ENCODE data around the gene RFX6.
"Not testable (repeated sequence)": the region's sequence is repeated elsewhere in the genome, so short reads cannot be mapped to it uniquely, and the experiment has no call there.

RFX6 gene

GRCh38 chr6:116876635-116877611 is at the start of gene RFX6:
Gene RFX6 (plus strand): TSS chr6:116877242. CDS start chr6:116877276, 34 bp downstream.
- no peak for DNase-seq

- no peak for DNase-seq
Observed at GRCh38 chr6:116827561-116828240, 49.3 kb upstream of the RFX6 start.

GRCh38 chr6:116828983-116829382 is 48.1 kb upstream of the RFX6 start, which contains the start of gene GPRC6A:
Gene GPRC6A (minus strand): TSS chr6:116829083. CDS start chr6:116829013, 70 bp downstream.
- DNase-seq = no peak

- not testable (repeated sequence) for DNase-seq
Observed at GRCh38 chr6:116834526-116834925, 42.5 kb upstream of the RFX6 start.

- no peak for DNase-seq
Observed at GRCh38 chr6:116836606-116837342, 40.3 kb upstream of the RFX6 start.

DNA sequence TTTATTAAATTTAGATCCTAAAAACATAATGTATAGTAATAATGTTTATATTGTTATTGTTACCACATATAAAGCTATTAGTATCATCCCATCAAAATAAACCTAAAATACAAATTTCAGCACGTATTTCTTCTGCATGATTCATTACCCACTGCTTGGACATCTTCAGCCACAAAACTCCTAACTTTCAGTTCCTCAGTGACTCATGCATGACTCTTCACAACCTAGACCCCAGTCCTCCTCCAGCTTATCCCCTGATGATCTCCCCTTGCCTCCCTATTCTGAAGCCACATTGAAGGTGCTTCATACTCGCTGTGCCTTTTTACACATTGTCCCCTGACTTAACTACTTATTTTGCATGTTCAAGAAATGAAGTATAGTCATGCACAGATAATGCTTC is 37.0 kb upstream of the RFX6 start:
- no peak for DNase-seq

DNA sequence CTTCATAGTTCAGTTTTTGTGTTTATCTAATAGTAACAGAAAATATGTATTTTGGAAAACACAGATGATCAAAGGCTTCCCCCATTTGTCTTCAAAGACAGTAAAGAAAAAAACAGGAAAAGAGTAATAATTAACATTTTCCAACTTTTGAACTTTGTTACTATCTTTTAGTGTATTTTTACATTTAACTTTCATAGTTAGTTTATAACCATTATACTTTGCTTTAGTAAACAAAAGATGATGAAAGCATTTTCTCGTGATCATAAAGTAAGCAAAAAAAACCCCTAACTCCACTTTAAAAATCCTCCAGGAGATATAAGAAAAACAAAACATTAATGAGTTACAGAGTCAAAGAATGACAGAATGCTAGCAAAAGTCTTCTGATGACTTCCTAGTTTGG is 34.6 kb upstream of the RFX6 start:
- no peak for DNase-seq

- no peak for DNase-seq
Observed at GRCh38 chr6:116847227-116847626, 29.8 kb upstream of the RFX6 start.

DNA sequence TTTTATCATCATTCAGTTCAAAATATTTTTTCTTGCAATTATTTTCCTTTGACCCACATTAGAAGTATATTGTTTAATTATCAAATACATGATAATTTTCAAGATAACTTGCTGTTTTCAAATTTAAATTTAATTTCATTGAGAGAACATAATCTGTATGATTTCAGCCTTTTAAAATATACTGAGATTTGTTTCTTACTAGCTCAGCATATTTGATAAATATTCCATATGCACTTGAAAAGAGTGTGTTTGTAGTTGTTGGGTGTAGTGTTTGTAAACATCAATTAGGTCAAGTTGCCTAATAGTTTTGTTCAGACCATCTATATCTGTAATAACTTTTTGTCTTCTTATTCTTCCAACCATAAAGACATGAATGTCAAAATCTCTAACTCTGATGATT is 19.0 kb upstream of the RFX6 start:
- no peak for DNase-seq

DNA sequence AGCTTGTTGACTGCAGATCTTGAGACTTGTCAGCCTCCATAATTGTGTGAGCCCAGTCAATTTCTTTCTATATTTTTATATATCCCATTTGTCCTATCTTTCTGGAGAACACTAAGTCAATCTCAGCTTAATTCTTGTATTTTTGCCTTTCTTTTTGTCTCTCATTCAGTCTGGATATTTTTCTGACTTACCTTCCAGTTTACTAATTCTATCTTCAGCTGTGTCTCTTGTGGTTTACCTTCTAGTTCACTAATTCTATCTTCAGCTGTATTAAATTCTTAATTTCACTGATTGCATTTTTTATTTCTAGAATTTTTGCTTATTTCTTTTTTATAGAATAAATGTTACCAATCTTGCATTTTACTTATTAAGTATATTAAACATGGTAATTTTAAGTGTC is 17.8 kb upstream of the RFX6 start:
- no peak for DNase-seq

- DNase-seq = no peak
Observed at GRCh38 chr6:116866281-116866871, 10.7 kb upstream of the RFX6 start.

GRCh38 chr6:116872771-116873170 is 4.3 kb upstream of the RFX6 start:
- DNase-seq = no peak

- no peak for DNase-seq
Observed at GRCh38 chr6:116876107-116876506, 935 bp upstream of the RFX6 start.

DNA sequence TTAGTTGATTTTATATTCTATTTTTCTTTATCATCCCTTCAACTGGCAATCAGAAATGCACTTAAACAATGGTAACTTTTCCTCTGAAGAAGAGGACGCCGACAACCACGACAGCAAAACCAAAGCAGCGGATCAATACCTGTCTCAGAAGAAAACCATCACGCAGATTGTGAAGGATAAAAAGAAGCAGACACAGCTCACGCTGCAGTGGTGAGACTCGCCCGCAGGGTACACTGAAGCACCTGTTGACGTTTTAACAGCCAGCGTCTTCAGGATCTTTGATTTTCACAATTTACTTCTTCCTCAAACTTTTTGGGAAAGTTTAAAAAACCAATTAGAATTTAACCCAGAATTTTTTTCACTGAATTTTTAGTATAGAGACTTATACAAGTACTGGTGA is 701 bp downstream of the RFX6 start:
- no peak for DNase-seq

GRCh38 chr6:116881236-116881635 is 4.2 kb downstream of the RFX6 start:
- no peak for DNase-seq

DNA sequence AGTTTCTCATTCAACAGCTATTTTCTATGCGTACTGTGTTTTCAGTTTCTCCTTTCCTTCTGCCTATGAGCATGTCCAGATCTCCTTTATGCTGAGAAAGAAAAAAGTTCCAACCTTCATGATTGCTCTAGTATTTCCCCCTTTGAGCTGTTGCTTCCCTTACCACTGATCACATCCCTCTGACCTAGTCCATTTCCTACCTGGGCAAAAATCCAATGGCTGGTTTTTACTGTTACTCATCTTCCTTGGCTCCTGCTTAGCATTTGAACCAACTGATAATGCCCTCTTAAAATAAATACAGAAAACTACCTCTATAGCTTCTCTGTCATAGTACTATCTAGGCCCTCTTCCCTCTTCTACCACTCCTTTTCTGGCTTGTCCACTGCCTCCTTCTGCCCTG is 6.0 kb downstream of the RFX6 start:
- no peak for DNase-seq

DNA sequence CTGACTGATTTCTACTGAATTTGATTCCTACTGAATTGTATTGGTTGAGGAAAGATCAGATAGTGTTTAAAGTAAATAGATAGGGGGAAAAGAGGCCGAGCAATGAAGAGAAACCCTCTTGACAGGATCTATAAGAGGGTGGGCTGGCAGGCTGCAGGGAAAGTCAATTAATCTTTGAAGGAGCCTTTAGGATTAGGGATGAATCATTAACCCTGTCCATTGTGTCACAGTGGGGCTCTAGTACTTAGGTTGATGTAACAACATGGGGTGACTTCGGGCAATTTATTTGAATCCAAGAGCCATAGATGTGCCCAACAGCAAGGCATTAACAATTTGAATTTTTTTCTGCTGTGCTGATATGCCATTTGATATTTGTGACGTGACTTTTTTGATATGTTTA is 7.5 kb downstream of the RFX6 start:
- no peak for DNase-seq

GRCh38 chr6:116887168-116887567 is 10.1 kb downstream of the RFX6 start:
- DNase-seq = no peak

DNA sequence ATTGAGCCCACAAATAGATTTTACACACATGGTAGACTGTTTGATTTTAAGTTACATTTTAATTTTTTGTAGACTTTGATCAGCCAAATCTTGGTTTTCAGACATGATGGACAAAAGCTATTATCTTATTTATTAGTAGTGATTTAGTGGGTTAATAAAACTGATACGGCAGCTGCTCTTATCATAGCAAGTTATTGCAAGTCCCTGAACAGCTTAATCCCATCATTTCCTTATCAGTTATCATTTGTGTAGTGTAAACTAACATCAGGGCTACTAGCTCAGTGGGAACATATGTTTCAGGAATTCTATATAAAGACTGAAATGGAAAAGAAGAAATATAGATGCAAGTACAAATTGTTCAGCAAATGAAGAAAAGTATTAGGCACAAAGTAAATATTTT is 10.9 kb downstream of the RFX6 start:
- no peak for DNase-seq

DNA sequence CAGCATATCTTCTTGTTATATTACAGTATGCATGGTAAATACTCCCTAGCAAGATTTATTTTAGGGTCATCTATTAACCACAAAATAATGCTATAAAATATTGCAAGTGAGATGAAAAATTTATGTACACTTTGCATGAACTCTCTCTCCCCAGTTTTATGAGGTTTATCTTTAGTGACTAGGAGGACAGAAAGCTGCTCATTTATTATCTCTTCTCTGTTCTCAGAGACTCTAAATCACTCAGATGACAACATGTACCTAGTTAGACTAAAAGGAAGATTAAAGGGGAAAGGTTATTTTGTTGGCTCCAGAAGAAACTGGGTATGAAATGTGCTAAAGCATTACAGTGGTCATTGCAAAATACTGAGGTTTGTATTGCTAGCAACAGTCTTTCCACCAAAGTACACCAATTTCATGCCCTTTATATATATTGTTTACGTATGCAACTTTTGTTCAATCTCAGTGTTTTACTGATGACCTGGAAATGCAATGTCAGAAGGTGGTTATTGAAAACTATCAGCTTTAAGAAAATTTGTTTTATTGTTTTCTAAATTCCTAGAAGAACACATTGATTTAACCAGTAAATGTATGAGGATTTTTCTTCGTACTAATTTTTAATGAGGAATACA is 11.8 kb downstream of the RFX6 start:
- no peak for DNase-seq

GRCh38 chr6:116894669-116895068 is 17.6 kb downstream of the RFX6 start:
- DNase-seq = no peak

GRCh38 chr6:116895935-116896334 is 18.9 kb downstream of the RFX6 start:
- DNase-seq = no peak
